ENCODE data around the gene SLC22A1. TPM values are rescaled to one million over a fixed set of nuclear protein-coding genes. Genes with fewer than 3 reads are reported as not detected.

Gene SLC22A1
- polyA plus RNA-seq, 1 of the 3 experiments (the other 2 are of a cell fraction), result 0.20 TPM

DNA sequence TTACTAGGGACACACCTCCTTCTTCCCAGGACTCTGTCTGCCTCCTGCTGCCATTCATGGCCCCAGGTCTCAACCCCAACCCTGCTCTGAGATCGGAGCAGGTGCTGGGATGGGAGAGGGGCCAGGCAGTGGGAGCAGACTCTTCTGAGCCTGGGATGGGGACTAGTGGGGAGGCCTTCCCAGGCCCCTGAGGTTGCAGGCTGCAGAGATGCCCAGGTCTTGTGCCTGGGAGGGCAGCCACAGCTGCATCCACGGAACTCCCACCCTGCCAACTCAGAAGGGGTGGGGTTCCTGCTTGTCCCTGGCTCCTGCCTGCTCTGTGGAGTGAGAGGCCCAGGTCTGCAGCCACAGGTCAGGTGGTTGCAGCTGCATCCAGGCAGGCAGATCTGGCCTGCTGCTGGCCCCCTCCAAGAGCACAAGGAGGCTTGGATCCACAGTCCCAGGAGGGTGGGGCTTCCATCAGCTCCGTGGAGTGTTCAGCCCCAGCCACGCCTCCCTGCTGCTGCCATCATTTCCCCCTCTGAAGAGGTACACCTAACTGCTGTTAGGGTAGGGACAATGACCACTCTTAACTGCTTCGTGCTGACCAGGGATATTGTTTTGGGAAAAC is 2.9 kb upstream of the SLC22A1 start:
- Histone ChIP-seq H3F3A (replicated peaks; ENCODE audit: insufficient read depth) (no peaks in the 10 kb centered on the region), H3K36me3 (replicated peaks in 1 of 2; ENCODE audit: control insufficient read depth in 1 of 2, insufficient read depth in 2 of 2, low read length in 1 of 2) (no peaks in the 10 kb centered on the region), H3K9me3 (no peaks in the 10 kb centered on the region), H3K9me2 (no peaks in the 10 kb centered on the region), H2AFZ (ENCODE audit: low read depth) (no peak overlapping the region), H3K9ac (no peak overlapping the region), H3K4me2 (no peak overlapping the region), H3K27me3 (ENCODE audit: insufficient read depth) (no peaks in the 10 kb centered on the region), H3K27ac (ENCODE audit: low read depth in 2 of 2, low read length in 1 of 2) (no peak overlapping the region), H4K20me1 (ENCODE audit: insufficient read depth) (no peaks in the 10 kb centered on the region), H3K4me3 (ENCODE audit: low read depth in 2 of 2, low read length in 1 of 2) (no peak overlapping the region), H3K4me1 (ENCODE audit: control insufficient read depth in 1 of 2, insufficient read depth in 2 of 2, low read depth in 1 of 2, low read length in 1 of 2) (no peaks in the 10 kb centered on the region), H3K79me2 (ENCODE audit: insufficient read depth) (no peaks in the 10 kb centered on the region)
- 65% methylated on average over 2 of the region's 5 CpGs for WGBS (ENCODE audit: low lambda C conversion rate)
- ChIA-PET POLR2A (no interaction called here), CTCF (no interaction called here)
- DNase-seq, result no peak
- TF ChIP-seq NFIC (IDR thresholded peaks at IDR 0.05; ENCODE audit: borderline replicate concordance) (no peak), NRF1 (IDR thresholded peaks at IDR 0.05; ENCODE audit: low read depth, low read length) (no peak), GABPA (IDR thresholded peaks at IDR 0.05; ENCODE audit: low read depth) (no peak), TEAD4 (IDR thresholded peaks at IDR 0.05; ENCODE audit: borderline replicate concordance, insufficient read depth) (no peak)

DNA sequence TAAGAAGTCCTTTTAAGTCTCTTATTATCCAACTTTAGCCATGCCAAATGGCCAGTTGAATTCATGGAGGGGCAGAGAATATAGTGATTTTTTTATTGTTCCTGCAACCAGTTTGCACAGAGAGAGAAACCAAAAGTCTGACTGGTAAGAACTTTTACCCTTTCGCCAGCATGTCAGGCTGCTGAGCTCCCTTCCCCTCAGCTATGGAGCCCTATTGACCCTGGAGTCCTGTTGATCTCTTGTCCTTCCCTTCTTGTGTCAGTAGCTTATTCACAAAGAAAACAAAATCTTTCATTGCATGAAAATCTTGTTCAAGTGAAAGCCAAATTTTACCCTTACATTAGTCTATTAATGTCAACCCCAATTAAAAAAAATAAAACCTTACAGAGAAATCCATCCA is 1.5 kb upstream of the SLC22A1 start:
- DNase-seq, result no peak
- CTCF ChIA-PET, result interaction anchor here (1.0 kb wide), 1 partner anchor 32 kb away, joined by 3 read pairs; no protein-coding TSS in a partner anchor

DNA sequence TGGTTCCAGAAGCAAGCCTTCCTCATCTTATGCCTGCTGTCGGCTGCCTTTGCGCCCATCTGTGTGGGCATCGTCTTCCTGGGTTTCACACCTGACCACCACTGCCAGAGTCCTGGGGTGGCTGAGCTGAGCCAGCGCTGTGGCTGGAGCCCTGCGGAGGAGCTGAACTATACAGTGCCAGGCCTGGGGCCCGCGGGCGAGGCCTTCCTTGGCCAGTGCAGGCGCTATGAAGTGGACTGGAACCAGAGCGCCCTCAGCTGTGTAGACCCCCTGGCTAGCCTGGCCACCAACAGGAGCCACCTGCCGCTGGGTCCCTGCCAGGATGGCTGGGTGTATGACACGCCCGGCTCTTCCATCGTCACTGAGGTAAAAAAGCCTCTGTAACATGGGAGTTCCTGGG is 366 bp downstream of the SLC22A1 start:
- no peaks in the 10 kb centered on the region for H3K9me2 ChIP-seq
- H3K4me1 ChIP-seq (ENCODE audit: control insufficient read depth in 1 of 2, insufficient read depth in 2 of 2, low read depth in 1 of 2, low read length in 1 of 2), result no peaks in the 10 kb centered on the region
- ChIA-PET CTCF (interaction anchor here (1.2 kb wide), 1 partner anchor 14 kb away, joined by 4 read pairs; no protein-coding TSS in a partner anchor), POLR2A (no interaction called here)
- DNase-seq, result no peak
- no peaks in the 10 kb centered on the region for H4K20me1 ChIP-seq (ENCODE audit: insufficient read depth)
- H2AFZ ChIP-seq (ENCODE audit: low read depth), result no peak overlapping the region
- WGBS (ENCODE audit: low lambda C conversion rate), result 98% methylated on average over 5 of the region's 14 CpGs
- H3K79me2 ChIP-seq (ENCODE audit: insufficient read depth), result no peaks in the 10 kb centered on the region
- no peak overlapping the region for H3K4me3 ChIP-seq (ENCODE audit: low read depth in 2 of 2, low read length in 1 of 2)
- H3K9ac ChIP-seq, result no peak overlapping the region
- H3K27me3 ChIP-seq (ENCODE audit: insufficient read depth), result no peaks in the 10 kb centered on the region
- H3K9me3 ChIP-seq, result no peaks in the 10 kb centered on the region
- no peak overlapping the region for H3K27ac ChIP-seq (ENCODE audit: low read depth in 2 of 2, low read length in 1 of 2)
- no peaks in the 10 kb centered on the region for H3F3A ChIP-seq (replicated peaks; ENCODE audit: insufficient read depth)
- no peaks in the 10 kb centered on the region for H3K36me3 ChIP-seq (replicated peaks in 1 of 2; ENCODE audit: control insufficient read depth in 1 of 2, insufficient read depth in 2 of 2, low read length in 1 of 2)
- H3K4me2 ChIP-seq, result no peak overlapping the region
- TF ChIP-seq EP300 (IDR thresholded peaks at IDR 0.05; ENCODE audit: borderline replicate concordance in 1 of 2, low read depth in 1 of 2, low read length in 1 of 2), result no peak
- TF ChIP-seq RXRA (IDR thresholded peaks at IDR 0.05; ENCODE audit: borderline replicate concordance, low read depth), result no peak
- no peak for TF ChIP-seq SMC3 (IDR thresholded peaks at IDR 0.05; ENCODE audit: low read depth, low read length)
- no peak for TF ChIP-seq JUND (IDR thresholded peaks at IDR 0.05)

More for the DNA sequence above, 1.5 kb upstream of the SLC22A1 start:
- H3K9me3 ChIP-seq, result no peaks in the 10 kb centered on the region
- no peaks in the 10 kb centered on the region for H3K79me2 ChIP-seq (ENCODE audit: insufficient read depth)
- no peak overlapping the region for H3K4me2 ChIP-seq
- TF ChIP-seq MEF2A (IDR thresholded peaks at IDR 0.05; ENCODE audit: borderline replicate concordance, low read depth) (no peak), EZH2phosphoT487 (IDR thresholded peaks at IDR 0.05; ENCODE audit: borderline replicate concordance, low read depth) (no peak), NRF1 (IDR thresholded peaks at IDR 0.05; ENCODE audit: low read depth, low read length) (no peak)
- 100% methylated on average over 1 of the region's 1 CpG for WGBS (ENCODE audit: low lambda C conversion rate)
- no peak overlapping the region for H3K4me3 ChIP-seq (ENCODE audit: low read depth in 2 of 2, low read length in 1 of 2)
- H3K9ac ChIP-seq, result no peak overlapping the region
- H3K36me3 ChIP-seq (replicated peaks in 1 of 2; ENCODE audit: control insufficient read depth in 1 of 2, insufficient read depth in 2 of 2, low read length in 1 of 2), result no peaks in the 10 kb centered on the region
- H3K27me3 ChIP-seq (ENCODE audit: insufficient read depth), result no peaks in the 10 kb centered on the region
- H3K4me1 ChIP-seq (ENCODE audit: control insufficient read depth in 1 of 2, insufficient read depth in 2 of 2, low read depth in 1 of 2, low read length in 1 of 2), result no peaks in the 10 kb centered on the region
- no peaks in the 10 kb centered on the region for H3K9me2 ChIP-seq
- no peak overlapping the region for H3K27ac ChIP-seq (ENCODE audit: low read depth in 2 of 2, low read length in 1 of 2)
- H3F3A ChIP-seq (replicated peaks; ENCODE audit: insufficient read depth), result no peaks in the 10 kb centered on the region
- POLR2A ChIA-PET, result no interaction called here
- H2AFZ ChIP-seq (ENCODE audit: low read depth), result no peak overlapping the region
- no peaks in the 10 kb centered on the region for H4K20me1 ChIP-seq (ENCODE audit: insufficient read depth)
